Dedifferentiated amniotic fluid mesenchymal stem cell (primary cell): ENCODE measurements around the gene ARHGEF37.

Experiments used
- DNase-seq: peaks from one replicate; pipeline ENCODE4 v3.0.0-alpha.2; 2016; ENCODE audit errors: extremely low spot score

Gene ARHGEF37

GRCh38 chr5:149603210-149603609 is 21.9 kb downstream of the ARHGEF37 start:
- no peak for DNase-seq

- DNase-seq = no peak
Observed at GRCh38 chr5:149603920-149604319, 22.6 kb downstream of the ARHGEF37 start.

GRCh38 chr5:149604321-149604720 is 23.0 kb downstream of the ARHGEF37 start:
- DNase-seq = no peak

- no peak for DNase-seq
Observed at GRCh38 chr5:149605354-149605997, 24.2 kb downstream of the ARHGEF37 start.

GRCh38 chr5:149605998-149606724 is 24.9 kb downstream of the ARHGEF37 start:
- DNase-seq = peak; percentile 97

- DNase-seq = no peak
Observed at GRCh38 chr5:149608936-149609545, 27.7 kb downstream of the ARHGEF37 start.

- no peak for DNase-seq
Observed at GRCh38 chr5:149609640-149610219, 28.4 kb downstream of the ARHGEF37 start.

- DNase-seq = no peak
Observed at GRCh38 chr5:149610589-149611255, 29.4 kb downstream of the ARHGEF37 start.

GRCh38 chr5:149611326-149611725 is 30.0 kb downstream of the ARHGEF37 start:
- no peak for DNase-seq

GRCh38 chr5:149614034-149614907 is 33.0 kb downstream of the ARHGEF37 start:
- no peak for DNase-seq

GRCh38 chr5:149615976-149616375 is 34.7 kb downstream of the ARHGEF37 start:
- no peak for DNase-seq

GRCh38 chr5:149616727-149617285 is 35.5 kb downstream of the ARHGEF37 start:
- no peak for DNase-seq

- no peak for DNase-seq
Observed at GRCh38 chr5:149617760-149618306, 36.5 kb downstream of the ARHGEF37 start.

- DNase-seq = peak; percentile 56
Observed at GRCh38 chr5:149618581-149619248, 37.4 kb downstream of the ARHGEF37 start.

- no peak for DNase-seq
Observed at GRCh38 chr5:149621415-149622098, 40.3 kb downstream of the ARHGEF37 start.

- DNase-seq = no peak
Observed at GRCh38 chr5:149622466-149622865, 41.2 kb downstream of the ARHGEF37 start.

GRCh38 chr5:149623473-149623872 is 42.2 kb downstream of the ARHGEF37 start:
- DNase-seq = no peak

- no peak for DNase-seq
Observed at GRCh38 chr5:149627070-149627469, 45.8 kb downstream of the ARHGEF37 start.

GRCh38 chr5:149628221-149628620 is 46.9 kb downstream of the ARHGEF37 start:
- DNase-seq = no peak
